Kidney (tissue), 14 donors: ENCODE results near the gene FGD2. TPM values are rescaled to one million over a fixed set of nuclear protein-coding genes. Genes with fewer than 3 reads are reported as not detected.

ENCODE experiments used
- DNase-seq, 5 donors: peaks; one replicate each; pipeline ENCODE4 v3.0.0-alpha.2; 2013 to 2020
- FAIRE-seq: peaks from 2 replicates; lab custom pipeline; 2012; peaks lifted over from hg19 to GRCh38; lab: Jason Lieb, UNC
- H3K27ac ChIP-seq, 2 donors: one replicate each; pipeline ENCODE4 v1.7.0; 2013; ENCODE audit warnings: low read depth in 2 of 2, low read length in 2 of 2, inconsistent platforms in 1 of 2
- H3K27me3 ChIP-seq: one replicate; pipeline ENCODE4 v1.7.1; 2013; ENCODE audit warnings: low read length, inconsistent platforms; ENCODE audit not compliant: control insufficient read depth, insufficient read depth
- H3K36me3 ChIP-seq, 3 donors: one replicate each; pipeline versions ENCODE4 v1.7.0 to v1.7.1; 2013; ENCODE audit warnings: low read length in 3 of 3, control low read depth in 1 of 3, inconsistent platforms in 1 of 3; ENCODE audit not compliant: insufficient read depth in 3 of 3, control insufficient read depth in 2 of 3
- H3K4me1 ChIP-seq, 3 donors: one replicate each; pipeline versions ENCODE4 v1.7.0 to v1.7.1; 2013; ENCODE audit warnings: low read length in 3 of 3, inconsistent platforms in 1 of 3, low read depth in 1 of 3; ENCODE audit not compliant: control insufficient read depth in 2 of 3, insufficient read depth in 2 of 3
- H3K4me3 ChIP-seq, 3 donors: one replicate each; pipeline versions ENCODE4 v1.7.0 to v1.8.1; 2013; ENCODE audit warnings: low read length in 3 of 3, control low read depth in 1 of 3, inconsistent platforms in 1 of 3
- H3K9ac ChIP-seq, 3 donors: one replicate each; pipeline versions ENCODE4 v1.7.0 to v1.7.1; 2013; ENCODE audit warnings: low read length in 3 of 3, control low read depth in 1 of 3, inconsistent platforms in 1 of 3
- H3K9me3 ChIP-seq, 3 donors: one replicate each; pipeline versions ENCODE4 v1.7.0 to v1.7.1; 2013; ENCODE audit warnings: low read length in 3 of 3, control low read depth in 1 of 3, inconsistent platforms in 1 of 3; ENCODE audit not compliant: control insufficient read depth in 2 of 3, insufficient read depth in 1 of 3
- intact Hi-C: fragments of 100-400 bp; cut with DNase I; formaldehyde crosslinking; loops from one replicate; pipeline ENCODE4 v1.11.1; 2022
- polyA plus RNA-seq: library from polyadenylated mRNA; stranded (reverse); fragments of 350-450 nt; fragmentation: Illumina TruSeq; extraction: RNeasy Lipid Tissue Mini Kit (QIAGEN cat#74804); gene quantifications from one replicate; pipeline ENCODE4 v1.2.3, GENCODE V29; 2014; ENCODE audit warnings: low read depth, low replicate concordance; ENCODE audit not compliant: insufficient read depth
- total RNA-seq: library from RNA; stranded (reverse); fragmentation: NEBNext Ultra II Directional; extraction: Animal tissue kit (Norgen Biotek cat#: 25700); gene quantifications from one replicate; pipeline ENCODE4 v1.2.1, GENCODE V29; 2021
- TF ChIP-seq, protein P1 (sequence below): IDR thresholded peaks from 3 replicates; pipeline ENCODE4 v1.5.1; 2012; ENCODE audit warnings: mild to moderate bottlenecking, moderate library complexity, borderline replicate concordance; ENCODE audit not compliant: insufficient read depth; ENCODE audit errors: extremely low read depth
- donor health status: control.
- donor health status: control.
- donor health status: control.
- donor health status: control.
- donor health status: control.
- donor health status: DM: yes; HTN: yes; CAD: no.
- donor health status: Normal renal cell carcinoma (clear cell type).

FGD2 gene
- total and polyA plus RNA-seq, 2 donors from 2014 or later: 0.97 to 49.5 TPM

DNA sequence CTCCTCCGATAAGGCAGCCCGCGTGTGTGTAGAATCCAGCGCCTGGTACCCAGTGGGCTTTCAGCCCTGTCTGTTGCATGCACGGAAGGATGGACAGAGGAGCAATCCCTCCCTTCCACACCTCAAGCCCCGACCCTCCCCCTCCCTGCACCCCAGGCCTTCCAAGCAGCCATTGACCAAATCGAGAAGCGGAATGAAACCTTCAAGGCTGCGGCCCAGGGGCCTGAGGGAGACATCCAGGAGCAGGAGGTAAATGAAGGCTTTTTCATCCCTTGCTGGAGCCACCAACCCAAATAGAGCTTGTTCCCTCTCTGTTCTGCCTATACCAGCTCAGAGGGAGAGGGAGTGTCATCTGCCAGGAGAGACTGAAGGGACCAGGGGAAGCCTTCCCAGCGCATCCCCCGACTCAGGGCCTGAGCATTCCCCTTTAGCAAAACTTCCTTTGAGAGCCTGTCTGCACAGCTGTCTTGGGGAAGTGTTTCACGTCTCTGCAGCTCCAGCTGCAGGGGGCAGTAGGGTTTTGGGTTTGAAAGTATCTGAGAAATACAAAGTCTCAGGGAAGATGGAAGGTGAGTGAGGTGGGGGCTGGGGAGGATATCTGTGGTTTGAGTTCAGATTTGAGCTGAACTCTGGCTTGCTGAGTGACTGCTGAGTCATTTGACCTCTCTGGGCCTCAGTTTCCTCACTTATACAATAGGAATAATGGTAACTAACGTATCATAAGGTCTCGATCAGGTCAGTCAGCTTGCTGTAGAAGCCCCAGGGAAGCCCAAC is 16.1 kb downstream of the FGD2 start:
- Histone ChIP-seq H3K36me3 (no peaks in the 10 kb centered on the region), H3K4me3 (no peak overlapping the region), H3K9ac (no peak overlapping the region), H3K27me3 (peaks cover 2% of the 10 kb centered on the region), H3K9me3 (no peaks in the 10 kb centered on the region), H3K4me1 (peaks cover 0 to 17% (median 4%) of the 10 kb centered on the region in 3 donors), H3K27ac (no peak overlapping the region)
- TF ChIP-seq, protein P1, sequence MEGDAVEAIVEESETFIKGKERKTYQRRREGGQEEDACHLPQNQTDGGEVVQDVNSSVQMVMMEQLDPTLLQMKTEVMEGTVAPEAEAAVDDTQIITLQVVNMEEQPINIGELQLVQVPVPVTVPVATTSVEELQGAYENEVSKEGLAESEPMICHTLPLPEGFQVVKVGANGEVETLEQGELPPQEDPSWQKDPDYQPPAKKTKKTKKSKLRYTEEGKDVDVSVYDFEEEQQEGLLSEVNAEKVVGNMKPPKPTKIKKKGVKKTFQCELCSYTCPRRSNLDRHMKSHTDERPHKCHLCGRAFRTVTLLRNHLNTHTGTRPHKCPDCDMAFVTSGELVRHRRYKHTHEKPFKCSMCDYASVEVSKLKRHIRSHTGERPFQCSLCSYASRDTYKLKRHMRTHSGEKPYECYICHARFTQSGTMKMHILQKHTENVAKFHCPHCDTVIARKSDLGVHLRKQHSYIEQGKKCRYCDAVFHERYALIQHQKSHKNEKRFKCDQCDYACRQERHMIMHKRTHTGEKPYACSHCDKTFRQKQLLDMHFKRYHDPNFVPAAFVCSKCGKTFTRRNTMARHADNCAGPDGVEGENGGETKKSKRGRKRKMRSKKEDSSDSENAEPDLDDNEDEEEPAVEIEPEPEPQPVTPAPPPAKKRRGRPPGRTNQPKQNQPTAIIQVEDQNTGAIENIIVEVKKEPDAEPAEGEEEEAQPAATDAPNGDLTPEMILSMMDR: no peak
- DNase-seq (peak in 3 of 5 donors; percentile 29 to 59 (median 35)), FAIRE-seq (no peak)
- intact Hi-C loops: no loop called here

DNA sequence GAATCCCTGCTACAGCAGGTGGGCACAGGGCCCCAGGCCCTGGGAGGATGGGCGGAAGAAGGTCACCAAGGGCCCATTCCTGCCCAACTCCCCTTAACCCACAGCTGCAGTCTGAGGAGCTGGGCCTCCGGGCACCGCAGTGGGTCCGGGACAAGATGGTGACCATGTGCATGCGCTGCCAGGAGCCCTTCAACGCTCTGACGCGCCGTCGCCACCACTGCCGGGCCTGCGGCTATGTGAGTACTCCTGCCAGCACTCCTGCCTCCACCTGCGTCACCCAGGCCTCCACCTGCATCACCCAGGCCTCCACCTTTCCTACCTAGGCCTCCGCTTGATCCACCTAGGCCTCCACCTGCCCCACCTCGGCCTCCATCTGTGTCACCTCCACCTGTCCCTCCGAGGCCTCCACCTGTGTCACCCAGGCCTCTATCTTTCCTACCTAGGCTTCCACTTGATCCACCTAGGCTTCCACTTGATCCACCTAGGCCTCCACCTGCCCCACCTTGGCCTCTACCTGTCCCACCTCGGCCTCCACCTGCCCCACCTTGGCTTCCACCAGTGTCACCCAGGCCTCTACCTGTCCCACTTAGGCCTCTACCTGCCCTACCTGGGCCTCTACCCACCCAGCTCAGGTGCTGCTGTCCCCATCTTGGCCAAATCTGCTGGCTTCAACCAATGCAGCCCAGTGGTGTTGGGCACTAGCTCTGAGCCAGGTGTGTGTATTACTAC is 16.8 kb downstream of the FGD2 start:
- Histone ChIP-seq H3K9ac (no peak overlapping the region), H3K9me3 (no peaks in the 10 kb centered on the region), H3K27me3 (peaks cover 2% of the 10 kb centered on the region), H3K27ac (peak overlapping the region in 1 of 2 donors; percentile 32), H3K36me3 (no peaks in the 10 kb centered on the region), H3K4me3 (no peak overlapping the region), H3K4me1 (peaks cover 0 to 17% (median 4%) of the 10 kb centered on the region in 3 donors)
- DNase-seq (no peak), FAIRE-seq (no peak)
- TF ChIP-seq, protein P1: no peak
- intact Hi-C loops: no loop called here

DNA sequence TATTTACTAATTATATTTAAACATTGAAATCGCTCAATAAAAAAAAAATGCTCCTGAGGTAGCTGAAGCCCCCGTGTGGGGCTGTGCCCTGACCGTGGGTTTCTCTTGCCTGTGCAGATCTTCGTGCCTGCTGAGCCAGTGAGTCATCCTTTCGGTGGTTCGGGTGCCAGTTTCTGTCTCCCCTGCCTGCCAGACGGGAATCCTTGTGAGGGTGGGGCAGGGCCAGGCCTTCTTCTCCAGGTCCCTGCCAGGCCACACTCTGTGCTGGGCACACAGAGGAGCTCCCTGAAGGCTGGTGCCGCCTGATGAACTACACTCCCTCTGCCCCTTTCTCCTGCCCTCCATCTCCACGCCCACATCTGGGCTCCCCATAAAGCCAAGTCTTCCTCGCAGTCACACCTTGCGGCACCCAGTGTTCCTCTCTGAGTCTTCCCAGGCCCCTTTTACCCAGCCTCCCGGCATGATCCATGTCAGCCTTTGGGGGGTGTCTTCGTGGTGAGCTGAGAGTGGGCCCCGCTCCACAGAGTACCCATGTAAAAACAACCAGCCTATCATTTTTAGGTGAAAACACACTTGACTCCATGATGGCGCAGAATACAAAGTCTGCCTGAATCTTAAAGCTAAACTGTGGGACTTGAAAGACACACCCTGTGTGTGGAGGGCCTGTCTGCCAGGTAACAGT is 19.3 kb downstream of the FGD2 start:
- FAIRE-seq (no peak), DNase-seq (peak in 1 of 5 donors; percentile 90)
- no peak overlapping the region for H3K27ac ChIP-seq
- peaks cover 0 to 3% (median 0%) of the 10 kb centered on the region in 3 donors for H3K4me1 ChIP-seq
- H3K9ac ChIP-seq: no peak overlapping the region
- H3K4me3 ChIP-seq: no peak overlapping the region
- intact Hi-C loops: no loop called here
- H3K36me3 ChIP-seq: no peaks in the 10 kb centered on the region
- H3K9me3 ChIP-seq: no peaks in the 10 kb centered on the region
- peaks cover 2% of the 10 kb centered on the region for H3K27me3 ChIP-seq
- TF ChIP-seq, protein P1: no peak
